Liver (tissue), 9 donors: Measurements from ENCODE around the gene SRSF12. TPM values are rescaled to one million over a fixed set of nuclear protein-coding genes. Genes with fewer than 3 reads are reported as not detected.
"Not testable (repeated sequence)": the region's sequence is repeated elsewhere in the genome, so short reads cannot be mapped to it uniquely, and the experiment has no call there.

Experiments used
- DNase-seq: peaks from one replicate; pipeline ENCODE4 v3.0.0-alpha.2; 2017; ENCODE audit warnings: low spot score
- H3K27ac ChIP-seq, 2 donors: one replicate each; pipeline ENCODE4 v1.7.0; 2013; ENCODE audit warnings: inconsistent platforms in 2 of 2, low read length in 2 of 2, control low read depth in 1 of 2, low read depth in 1 of 2, mild to moderate bottlenecking in 1 of 2
- H3K27me3 ChIP-seq, 4 donors: one replicate each; pipeline versions ENCODE4 v1.6.1 to v1.7.0; 2013; ENCODE audit warnings: low read length in 3 of 4, inconsistent platforms in 1 of 4, mild to moderate bottlenecking in 1 of 4, moderate library complexity in 1 of 4; ENCODE audit not compliant: control insufficient read depth in 4 of 4, insufficient read depth in 4 of 4
- H3K36me3 ChIP-seq, 4 donors: one replicate each; pipeline versions ENCODE4 v1.6.1 to v1.7.0; 2013; ENCODE audit warnings: low read length in 3 of 4, mild to moderate bottlenecking in 3 of 4, low read depth in 1 of 4, moderate library complexity in 1 of 4; ENCODE audit not compliant: control insufficient read depth in 4 of 4, insufficient read depth in 3 of 4
- H3K4me1 ChIP-seq, 4 donors: one replicate each; pipeline versions ENCODE4 v1.6.1 to v1.7.0; 2013; ENCODE audit warnings: low read length in 3 of 4, mild to moderate bottlenecking in 3 of 4, moderate library complexity in 1 of 4; ENCODE audit not compliant: control insufficient read depth in 4 of 4, insufficient read depth in 4 of 4
- H3K4me3 ChIP-seq, 3 donors: one replicate each; pipeline versions ENCODE4 v1.6.1 to v1.7.0; 2013; ENCODE audit warnings: low read length in 3 of 3, control low read depth in 1 of 3, low read depth in 1 of 3, mild to moderate bottlenecking in 1 of 3
- H3K9ac ChIP-seq, 2 donors: one replicate each; pipeline ENCODE4 v1.7.0; 2013; ENCODE audit warnings: low read length in 2 of 2, mild to moderate bottlenecking in 2 of 2, moderate library complexity in 2 of 2, control low read depth in 1 of 2, low read depth in 1 of 2
- H3K9me3 ChIP-seq, 4 donors: one replicate each; pipeline versions ENCODE4 v1.6.1 to v1.7.0; 2013; ENCODE audit warnings: low read length in 3 of 4; ENCODE audit not compliant: control insufficient read depth in 4 of 4
- EGR1 ChIP-seq, 2 donors: IDR thresholded peaks; 2 replicates each; pipeline ENCODE4 v1.6.1; 2016 to 2018; ENCODE audit warnings: antibody characterized with exemption in 2 of 2, low read depth in 2 of 2
- FOXA1 ChIP-seq: IDR thresholded peaks from 2 replicates; pipeline ENCODE4 v1.6.1; 2016; ENCODE audit warnings: antibody characterized with exemption
- FOXA2 ChIP-seq: IDR thresholded peaks from 2 replicates; pipeline ENCODE4 v1.6.1; 2016; ENCODE audit warnings: antibody characterized with exemption
- HNF4A ChIP-seq, 2 donors: conservative IDR thresholded peaks; 2 replicates each; pipeline ENCODE4 v1.6.1; 2016; ENCODE audit warnings: antibody characterized with exemption in 2 of 2, mild to moderate bottlenecking in 2 of 2
- HNF4G ChIP-seq: IDR thresholded peaks from 2 replicates; pipeline ENCODE4 v1.6.1; 2016; ENCODE audit warnings: antibody characterized with exemption
- JUND ChIP-seq, 2 donors: IDR thresholded peaks; 2 replicates each; pipeline ENCODE4 v1.6.1; 2016; ENCODE audit warnings: antibody characterized with exemption in 2 of 2
- NR2F2 ChIP-seq: IDR thresholded peaks from 2 replicates; pipeline ENCODE4 v1.6.1; 2016; ENCODE audit warnings: antibody characterized with exemption
- RAD21 ChIP-seq, 2 donors: IDR thresholded peaks; 2 replicates each; pipeline ENCODE4 v1.6.1; 2016; ENCODE audit warnings: antibody characterized with exemption in 2 of 2, mild to moderate bottlenecking in 2 of 2
- SP1 ChIP-seq: IDR thresholded peaks from 2 replicates; pipeline ENCODE4 v1.6.1; 2018; ENCODE audit warnings: antibody characterized with exemption, mild to moderate bottlenecking
- TAF1 ChIP-seq: conservative IDR thresholded peaks from 2 replicates; pipeline ENCODE4 v1.6.1; 2016; ENCODE audit warnings: antibody characterized with exemption, mild to moderate bottlenecking
- YY1 ChIP-seq: IDR thresholded peaks from 2 replicates; pipeline ENCODE4 v1.6.1; 2016; ENCODE audit warnings: antibody characterized with exemption, mild to moderate bottlenecking
- WGBS: extraction: QIAGEN DNeasy Blood & Tissue Kit; methylation state at CpG from one replicate; pipeline ENCODE4 v1.1.7; 2013; 5-methylcytosine and 5-hydroxymethylcytosine counted together
- polyA plus RNA-seq, 2 donors: library from polyadenylated mRNA; stranded (reverse) in 1 of 2; unstranded in 1 of 2; fragments of 200-250 nt in 1 of 2; fragments of >200 nt in 1 of 2; fragmentation: Nextera tagmentation in 1 of 2; extraction: Ambion mirVana in 1 of 2; gene quantifications; one replicate each; pipeline versions ENCODE4 v1.2.1 to v1.2.3, GENCODE V29; 2013 to 2015
- total RNA-seq, 2 donors: library from RNA; depleted of rRNA; stranded (reverse); fragments of >200 nt; gene quantifications; one replicate each; pipeline ENCODE4 v1.2.3, GENCODE V29; 2014
- TF ChIP-seq, protein P1 (sequence below): fragments of 150-350 bp; IDR thresholded peaks from 2 replicates; pipeline ENCODE4 v1.5.1; 2017; ENCODE audit warnings: improper control_type of control experiment, low read depth, low read length; ENCODE audit not compliant: missing input control
- TF ChIP-seq, protein P2 (sequence below): IDR thresholded peaks from 2 replicates; pipeline ENCODE4 v1.6.1; 2016; ENCODE audit warnings: antibody characterized with exemption
- TF ChIP-seq, protein P3 (sequence below): IDR thresholded peaks from 2 replicates; pipeline ENCODE4 v1.6.1; 2016; ENCODE audit warnings: antibody characterized with exemption
- donor health status: healthy.
- donor health status: healthy.
- donor health status: healthy.
- donor health status: healthy.
- donor health status: healthy.

Gene SRSF12
- total and polyA plus RNA-seq, 4 donors: 0.17 to 1.0 (median 0.39) TPM

DNA sequence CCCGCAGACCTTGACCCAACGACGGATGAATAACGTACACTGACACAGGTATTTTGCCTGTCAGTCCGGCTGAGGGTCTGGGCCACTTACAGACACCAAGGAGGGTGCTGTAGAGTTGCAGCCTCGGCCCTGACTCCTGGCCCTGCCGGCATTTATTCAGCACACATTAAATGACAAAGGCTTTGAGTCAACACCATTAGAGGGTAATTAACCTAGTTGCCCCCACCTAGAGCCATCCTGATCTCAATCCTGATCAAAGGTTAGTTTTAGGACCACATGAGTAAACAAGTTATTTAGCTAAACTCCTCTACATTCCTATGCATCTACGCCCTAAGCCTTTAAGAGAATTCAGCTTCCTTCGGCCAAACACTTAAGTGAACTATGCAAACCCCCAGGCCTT lies 16.1 kb upstream of the SRSF12 start (continued):
- TF ChIP-seq, protein P1, sequence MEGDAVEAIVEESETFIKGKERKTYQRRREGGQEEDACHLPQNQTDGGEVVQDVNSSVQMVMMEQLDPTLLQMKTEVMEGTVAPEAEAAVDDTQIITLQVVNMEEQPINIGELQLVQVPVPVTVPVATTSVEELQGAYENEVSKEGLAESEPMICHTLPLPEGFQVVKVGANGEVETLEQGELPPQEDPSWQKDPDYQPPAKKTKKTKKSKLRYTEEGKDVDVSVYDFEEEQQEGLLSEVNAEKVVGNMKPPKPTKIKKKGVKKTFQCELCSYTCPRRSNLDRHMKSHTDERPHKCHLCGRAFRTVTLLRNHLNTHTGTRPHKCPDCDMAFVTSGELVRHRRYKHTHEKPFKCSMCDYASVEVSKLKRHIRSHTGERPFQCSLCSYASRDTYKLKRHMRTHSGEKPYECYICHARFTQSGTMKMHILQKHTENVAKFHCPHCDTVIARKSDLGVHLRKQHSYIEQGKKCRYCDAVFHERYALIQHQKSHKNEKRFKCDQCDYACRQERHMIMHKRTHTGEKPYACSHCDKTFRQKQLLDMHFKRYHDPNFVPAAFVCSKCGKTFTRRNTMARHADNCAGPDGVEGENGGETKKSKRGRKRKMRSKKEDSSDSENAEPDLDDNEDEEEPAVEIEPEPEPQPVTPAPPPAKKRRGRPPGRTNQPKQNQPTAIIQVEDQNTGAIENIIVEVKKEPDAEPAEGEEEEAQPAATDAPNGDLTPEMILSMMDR: no peak
- no peak for TF ChIP-seq HNF4G
- no peak for TF ChIP-seq RAD21 (IDR thresholded peaks at IDR 0.05)
- TF ChIP-seq NR2F2: no peak
- TF ChIP-seq EGR1 (IDR thresholded peaks at IDR 0.05; ENCODE audit: low read depth in 2 of 2): no peak
- no peak for TF ChIP-seq FOXA2

DNA sequence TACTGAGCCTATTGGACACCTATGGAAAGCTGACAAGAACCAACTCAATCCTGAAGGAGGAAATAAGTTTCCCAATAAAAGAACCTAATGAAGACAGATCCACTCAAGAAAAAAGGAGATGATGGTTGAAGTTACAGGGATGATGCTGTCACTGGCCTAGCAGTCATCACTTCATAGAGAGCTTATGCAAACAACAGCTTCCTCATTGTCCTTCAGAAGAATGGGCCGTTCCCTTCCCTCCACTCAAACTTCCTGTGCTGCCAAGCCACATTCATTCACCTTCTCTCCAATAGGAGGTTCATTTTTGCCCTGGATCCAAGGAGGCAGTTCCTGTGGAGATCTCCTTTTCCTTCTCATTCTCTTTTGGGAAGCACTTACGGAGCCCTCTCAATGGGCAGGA lies 14.2 kb upstream of the SRSF12 start:
- Histone ChIP-seq H3K9ac (no peak overlapping the region), H3K9me3 (peaks cover 0 to 1% (median 0%) of the 10 kb centered on the region in 4 donors), H3K27me3 (no peaks in the 10 kb centered on the region), H3K27ac (no peak overlapping the region), H3K4me3 (no peak overlapping the region), H3K4me1 (no peaks in the 10 kb centered on the region), H3K36me3 (no peaks in the 10 kb centered on the region)
- 88% methylated on average over 2 of the region's 2 CpGs for WGBS
- TF ChIP-seq, protein P2, sequence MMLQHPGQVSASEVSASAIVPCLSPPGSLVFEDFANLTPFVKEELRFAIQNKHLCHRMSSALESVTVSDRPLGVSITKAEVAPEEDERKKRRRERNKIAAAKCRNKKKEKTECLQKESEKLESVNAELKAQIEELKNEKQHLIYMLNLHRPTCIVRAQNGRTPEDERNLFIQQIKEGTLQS: no peak
- no peak for TF ChIP-seq SP1
- no peak for DNase-seq

DNA sequence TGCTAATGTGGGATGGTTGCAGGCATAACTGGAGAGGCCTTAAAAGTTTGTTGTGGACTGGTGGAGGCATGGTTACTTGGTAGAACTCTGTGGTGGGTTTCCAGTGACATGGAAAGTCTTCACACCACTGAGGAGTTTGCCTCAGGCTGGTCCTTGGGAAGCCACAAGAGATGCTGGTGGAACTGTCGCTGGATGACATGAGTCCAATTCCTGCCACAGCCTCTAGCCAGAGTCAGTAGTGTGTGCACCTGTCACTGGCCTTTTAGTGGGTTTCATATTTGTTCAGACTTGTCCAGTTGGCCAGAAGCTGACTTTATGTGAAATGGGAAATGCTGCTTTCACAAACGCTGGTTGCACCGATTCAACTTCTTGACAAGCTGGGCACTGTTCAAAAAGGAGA lies 13.7 kb upstream of the SRSF12 start:
- H3K36me3 ChIP-seq: no peaks in the 10 kb centered on the region
- TF ChIP-seq, protein P3, sequence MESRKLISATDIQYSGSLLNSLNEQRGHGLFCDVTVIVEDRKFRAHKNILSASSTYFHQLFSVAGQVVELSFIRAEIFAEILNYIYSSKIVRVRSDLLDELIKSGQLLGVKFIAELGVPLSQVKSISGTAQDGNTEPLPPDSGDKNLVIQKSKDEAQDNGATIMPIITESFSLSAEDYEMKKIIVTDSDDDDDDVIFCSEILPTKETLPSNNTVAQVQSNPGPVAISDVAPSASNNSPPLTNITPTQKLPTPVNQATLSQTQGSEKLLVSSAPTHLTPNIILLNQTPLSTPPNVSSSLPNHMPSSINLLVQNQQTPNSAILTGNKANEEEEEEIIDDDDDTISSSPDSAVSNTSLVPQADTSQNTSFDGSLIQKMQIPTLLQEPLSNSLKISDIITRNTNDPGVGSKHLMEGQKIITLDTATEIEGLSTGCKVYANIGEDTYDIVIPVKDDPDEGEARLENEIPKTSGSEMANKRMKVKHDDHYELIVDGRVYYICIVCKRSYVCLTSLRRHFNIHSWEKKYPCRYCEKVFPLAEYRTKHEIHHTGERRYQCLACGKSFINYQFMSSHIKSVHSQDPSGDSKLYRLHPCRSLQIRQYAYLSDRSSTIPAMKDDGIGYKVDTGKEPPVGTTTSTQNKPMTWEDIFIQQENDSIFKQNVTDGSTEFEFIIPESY: no peak
- TF ChIP-seq FOXA1 (no peak), SP1 (no peak), EGR1 (IDR thresholded peaks at IDR 0.05; ENCODE audit: low read depth in 2 of 2) (no peak), HNF4A (conservative IDR thresholded peaks at IDR 0.05) (no peak), YY1 (no peak), JUND (IDR thresholded peaks at IDR 0.05) (no peak), TAF1 (no peak)
- TF ChIP-seq, protein P2: no peak
- H3K4me3 ChIP-seq: no peak overlapping the region
- no peak for DNase-seq
- H3K4me1 ChIP-seq: no peaks in the 10 kb centered on the region
- H3K9me3 ChIP-seq: peaks cover 0 to 1% (median 0%) of the 10 kb centered on the region in 4 donors
- H3K9ac ChIP-seq: no peak overlapping the region
- H3K27ac ChIP-seq: no peak overlapping the region
- WGBS: 98% methylated on average over 3 of the region's 3 CpGs
- H3K27me3 ChIP-seq: no peaks in the 10 kb centered on the region

DNA sequence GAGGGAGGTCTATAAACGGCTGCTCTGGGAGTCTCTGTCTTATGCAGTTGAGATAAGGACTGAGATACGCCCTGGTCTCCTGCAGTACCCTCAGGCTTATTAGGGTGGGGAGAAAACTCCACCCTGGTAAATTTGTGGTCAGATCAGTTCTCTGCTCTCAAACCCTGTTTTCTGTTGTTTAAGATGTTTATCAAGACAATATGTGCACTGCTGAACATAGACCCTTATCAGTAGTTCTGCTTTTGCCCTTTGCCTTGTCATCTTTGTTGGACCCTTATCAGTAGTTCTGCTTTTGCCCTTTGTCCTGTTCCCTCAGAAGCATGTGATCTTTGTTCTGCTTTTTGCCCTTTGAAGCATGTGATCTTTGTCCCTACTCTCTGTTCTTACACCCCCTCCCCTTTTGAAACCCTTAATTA lies 10.4 kb upstream of the SRSF12 start:
- WGBS: 88% methylated on average over 2 of the region's 2 CpGs
- H3K27me3 ChIP-seq, H3K27ac ChIP-seq, H3K36me3 ChIP-seq, H3K9me3 ChIP-seq, H3K4me3 ChIP-seq, H3K9ac ChIP-seq, H3K4me1 ChIP-seq, DNase-seq: not testable (repeated sequence)
- peak; percentile 57 to 65 for TF ChIP-seq HNF4A (conservative IDR thresholded peaks at IDR 0.05)
